HG02642 (cell line): ENCODE measurements around the gene CACNA2D4.

Experiments
- ATAC-seq: cut with Tn5 transposase; IDR thresholded peaks from one replicate; pipeline ENCODE4 v1.9.1; 2021; ENCODE audit warnings: mild to moderate bottlenecking; ENCODE audit not compliant: unreplicated experiment, poor library complexity

CACNA2D4 gene

GRCh38 chr12:1920436-1920835 is 2.0 kb upstream of the CACNA2D4 start:
- no peak for ATAC-seq

- no peak for ATAC-seq
Measured at GRCh38 chr12:1919763-1920162, 1.3 kb upstream of the CACNA2D4 start.

- no peak for ATAC-seq
Measured at GRCh38 chr12:1919284-1919683, 832 bp upstream of the CACNA2D4 start.

- no peak for ATAC-seq
Measured at GRCh38 chr12:1918884-1919236, 408 bp upstream of the CACNA2D4 start.

- ATAC-seq, result no peak
Measured at GRCh38 chr12:1917172-1918070, 1.0 kb downstream of the CACNA2D4 start.

- ATAC-seq, result no peak
Measured at GRCh38 chr12:1916371-1917171, 1.9 kb downstream of the CACNA2D4 start.

- ATAC-seq, result no peak
Measured at GRCh38 chr12:1915082-1915968, 3.1 kb downstream of the CACNA2D4 start.

GRCh38 chr12:1914114-1914911 is 4.1 kb downstream of the CACNA2D4 start:
- ATAC-seq, result no peak

- ATAC-seq, result no peak
Measured at GRCh38 chr12:1913377-1914113, 4.9 kb downstream of the CACNA2D4 start.

GRCh38 chr12:1912580-1913376 is 5.7 kb downstream of the CACNA2D4 start:
- ATAC-seq, result no peak

- ATAC-seq, result no peak
Measured at GRCh38 chr12:1911598-1912575, 6.6 kb downstream of the CACNA2D4 start.

GRCh38 chr12:1910468-1910867 is 8.0 kb downstream of the CACNA2D4 start:
- no peak for ATAC-seq

GRCh38 chr12:1908758-1909157 is 9.7 kb downstream of the CACNA2D4 start:
- ATAC-seq, result no peak

GRCh38 chr12:1907652-1908611 is 10.5 kb downstream of the CACNA2D4 start:
- no peak for ATAC-seq

GRCh38 chr12:1906579-1906978 is 11.9 kb downstream of the CACNA2D4 start:
- ATAC-seq, result no peak

GRCh38 chr12:1904875-1905274 is 13.6 kb downstream of the CACNA2D4 start:
- no peak for ATAC-seq
